Astrocyte (in vitro differentiated cells and primary cell): Measurements from ENCODE around the gene IDI2. TPM values are rescaled to one million over a fixed set of nuclear protein-coding genes. Genes with fewer than 3 reads are reported as not detected.

Experiments used
- DNase-seq: peaks from one replicate; pipeline ENCODE4 v3.0.0-alpha.2; 2010; ENCODE audit warnings: low read depth
- FAIRE-seq: peaks from 2 replicates; lab custom pipeline; 2011; peaks lifted over from hg19 to GRCh38; lab: Jason Lieb, UNC
- H2AFZ ChIP-seq: 2 replicates; pipeline ENCODE4 v1.6.0; 2012; ENCODE audit warnings: low read depth, low read length, inconsistent platforms
- H3K27ac ChIP-seq: 2 replicates; pipeline ENCODE4 v1.5.1; 2011; ENCODE audit warnings: low read depth, low read length, inconsistent platforms
- H3K27me3 ChIP-seq: 2 replicates; pipeline ENCODE4 v1.6.0; 2011; ENCODE audit warnings: low read length, inconsistent platforms; ENCODE audit not compliant: insufficient read depth
- H3K36me3 ChIP-seq: 2 replicates; pipeline ENCODE4 v1.5.1; 2011; ENCODE audit warnings: low read length, inconsistent platforms; ENCODE audit not compliant: insufficient read depth
- H3K4me1 ChIP-seq: 2 replicates; pipeline ENCODE4 v1.5.1; 2011; ENCODE audit warnings: low read length, inconsistent platforms; ENCODE audit not compliant: insufficient read depth
- H3K4me2 ChIP-seq: 2 replicates; pipeline ENCODE4 v1.6.0; 2012; ENCODE audit warnings: low read length, inconsistent platforms
- H3K4me3 ChIP-seq: 2 replicates; pipeline ENCODE4 v1.5.1; 2011; ENCODE audit warnings: low read depth, mild to moderate bottlenecking, low read length, inconsistent platforms; ENCODE audit not compliant: insufficient read depth
- H3K79me2 ChIP-seq: 2 replicates; pipeline ENCODE4 v1.6.0; 2012; ENCODE audit warnings: mild to moderate bottlenecking, low read length, inconsistent platforms; ENCODE audit not compliant: insufficient read depth
- H3K9ac ChIP-seq: 2 replicates; pipeline ENCODE4 v1.6.0; 2012; ENCODE audit warnings: mild to moderate bottlenecking, low read length, inconsistent platforms
- H3K9me3 ChIP-seq: 2 replicates; pipeline ENCODE4 v1.5.1; 2012; ENCODE audit warnings: low read depth, mild to moderate bottlenecking, low read length, inconsistent platforms; ENCODE audit not compliant: insufficient read depth
- H4K20me1 ChIP-seq: 2 replicates; pipeline ENCODE4 v1.6.0; 2012; ENCODE audit warnings: low read length, inconsistent platforms; ENCODE audit not compliant: insufficient read depth
- H3K27ac Mint-ChIP-seq: one replicate; pipeline ENCODE4 v1.8.0; 2021; ENCODE audit warnings: mild to moderate bottlenecking, mixed read lengths; ENCODE audit not compliant: unreplicated experiment
- H3K27me3 Mint-ChIP-seq: one replicate; pipeline ENCODE4 v1.8.0; 2021; ENCODE audit warnings: low read depth, mixed read lengths; ENCODE audit not compliant: unreplicated experiment
- H3K36me3 Mint-ChIP-seq: one replicate; pipeline ENCODE4 v1.8.0; 2021; ENCODE audit warnings: low read depth, mixed read lengths; ENCODE audit not compliant: unreplicated experiment
- H3K4me1 Mint-ChIP-seq: one replicate; pipeline ENCODE4 v1.8.0; 2021; ENCODE audit warnings: low read depth, mixed read lengths; ENCODE audit not compliant: unreplicated experiment
- H3K4me3 Mint-ChIP-seq: one replicate; pipeline ENCODE4 v1.8.0; 2021; ENCODE audit warnings: mild to moderate bottlenecking, moderate library complexity, mixed read lengths; ENCODE audit not compliant: unreplicated experiment
- H3K9me3 Mint-ChIP-seq: one replicate; pipeline ENCODE4 v1.8.0; 2021; ENCODE audit warnings: mild to moderate bottlenecking, mixed read lengths; ENCODE audit not compliant: unreplicated experiment
- EZH2 ChIP-seq: IDR thresholded peaks from 2 replicates; pipeline ENCODE4 v1.6.1; 2012; ENCODE audit warnings: mild to moderate bottlenecking, low read length, inconsistent platforms; ENCODE audit not compliant: insufficient read depth
- total RNA-seq: library from RNA; stranded (reverse); gene quantifications from 2 replicates; pipeline ENCODE4 v1.2.1, GENCODE V29; 2021
- TF ChIP-seq, protein P1 (sequence below): IDR thresholded peaks from 2 replicates; pipeline ENCODE4 v1.5.1; 2011; ENCODE audit warnings: low read depth, mild to moderate bottlenecking, inconsistent platforms, low read length, moderate library complexity; ENCODE audit not compliant: insufficient read depth

IDI2 gene
- total RNA-seq, 1 donor from 2014 or later = not detected

DNA sequence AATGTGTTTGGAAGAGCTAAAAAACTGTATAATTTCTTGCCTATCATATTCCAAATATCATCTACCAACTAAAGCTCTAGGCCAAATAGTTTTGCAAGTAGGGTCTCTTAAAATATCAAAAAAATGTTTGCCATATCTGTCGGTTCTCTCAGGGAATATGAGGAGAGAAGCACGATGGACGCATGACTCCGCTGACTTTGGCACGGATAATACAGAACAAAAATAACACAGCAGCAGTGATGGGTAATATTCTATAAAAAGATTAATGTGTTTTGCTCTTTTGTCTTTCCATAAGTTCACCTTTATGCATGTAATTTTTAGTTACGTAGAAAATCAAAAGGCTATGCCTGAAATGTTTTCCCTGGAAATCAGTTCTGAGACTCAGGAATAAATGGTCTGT is 919 bp upstream of the IDI2 start:
- H3K27me3 ChIP-seq = no peaks in the 10 kb centered on the region
- H3K9me3 Mint-ChIP-seq = no peaks in the 10 kb centered on the region
- H3K27ac Mint-ChIP-seq = no peak overlapping the region
- H3K4me2 ChIP-seq = no peak overlapping the region
- H3K4me1 ChIP-seq = no peaks in the 10 kb centered on the region
- no peak for FAIRE-seq
- no peaks in the 10 kb centered on the region for H3K27me3 Mint-ChIP-seq
- no peak overlapping the region for H3K9ac ChIP-seq
- no peaks in the 10 kb centered on the region for H3K4me1 Mint-ChIP-seq
- TF ChIP-seq, protein P1, sequence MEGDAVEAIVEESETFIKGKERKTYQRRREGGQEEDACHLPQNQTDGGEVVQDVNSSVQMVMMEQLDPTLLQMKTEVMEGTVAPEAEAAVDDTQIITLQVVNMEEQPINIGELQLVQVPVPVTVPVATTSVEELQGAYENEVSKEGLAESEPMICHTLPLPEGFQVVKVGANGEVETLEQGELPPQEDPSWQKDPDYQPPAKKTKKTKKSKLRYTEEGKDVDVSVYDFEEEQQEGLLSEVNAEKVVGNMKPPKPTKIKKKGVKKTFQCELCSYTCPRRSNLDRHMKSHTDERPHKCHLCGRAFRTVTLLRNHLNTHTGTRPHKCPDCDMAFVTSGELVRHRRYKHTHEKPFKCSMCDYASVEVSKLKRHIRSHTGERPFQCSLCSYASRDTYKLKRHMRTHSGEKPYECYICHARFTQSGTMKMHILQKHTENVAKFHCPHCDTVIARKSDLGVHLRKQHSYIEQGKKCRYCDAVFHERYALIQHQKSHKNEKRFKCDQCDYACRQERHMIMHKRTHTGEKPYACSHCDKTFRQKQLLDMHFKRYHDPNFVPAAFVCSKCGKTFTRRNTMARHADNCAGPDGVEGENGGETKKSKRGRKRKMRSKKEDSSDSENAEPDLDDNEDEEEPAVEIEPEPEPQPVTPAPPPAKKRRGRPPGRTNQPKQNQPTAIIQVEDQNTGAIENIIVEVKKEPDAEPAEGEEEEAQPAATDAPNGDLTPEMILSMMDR = no peak
- no peak for TF ChIP-seq EZH2
- H2AFZ ChIP-seq = no peak overlapping the region
- no peaks in the 10 kb centered on the region for H3K79me2 ChIP-seq
- H3K27ac ChIP-seq = no peak overlapping the region
- peaks cover 2% of the 10 kb centered on the region for H3K9me3 ChIP-seq
- no peaks in the 10 kb centered on the region for H4K20me1 ChIP-seq
- no peak overlapping the region for H3K4me3 Mint-ChIP-seq
- no peak overlapping the region for H3K4me3 ChIP-seq
- H3K36me3 Mint-ChIP-seq = peaks cover 11% of the 10 kb centered on the region
- no peak for DNase-seq
- no peaks in the 10 kb centered on the region for H3K36me3 ChIP-seq

DNA sequence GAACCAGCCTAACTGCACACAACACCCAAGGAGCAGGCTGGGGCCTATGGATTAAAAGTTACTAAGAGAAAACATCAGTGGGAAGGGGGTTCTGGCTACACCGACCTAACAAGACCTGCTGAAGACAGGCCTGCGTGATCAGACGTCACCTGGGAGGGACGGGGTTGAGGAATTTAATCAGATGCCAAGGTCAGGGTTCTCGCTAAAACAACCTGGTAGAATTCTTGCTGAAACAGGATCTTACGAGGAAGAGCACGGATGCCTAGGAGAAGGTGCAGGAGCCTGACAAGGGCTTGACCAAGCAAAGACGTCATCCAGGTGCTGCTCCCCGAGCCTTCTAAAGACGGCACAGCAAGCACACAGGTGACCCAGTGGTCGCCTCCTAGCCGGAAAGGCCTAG is 1.6 kb downstream of the IDI2 start:
- H3K27ac Mint-ChIP-seq = no peak overlapping the region
- FAIRE-seq = no peak
- H3K4me3 Mint-ChIP-seq = no peak overlapping the region
- no peak overlapping the region for H3K4me2 ChIP-seq
- no peak for DNase-seq
- no peak overlapping the region for H3K9ac ChIP-seq
- H3K4me1 Mint-ChIP-seq = no peaks in the 10 kb centered on the region
- no peaks in the 10 kb centered on the region for H3K27me3 ChIP-seq
- no peak overlapping the region for H3K27ac ChIP-seq
- peaks cover 2% of the 10 kb centered on the region for H3K9me3 ChIP-seq
- H3K4me1 ChIP-seq = no peaks in the 10 kb centered on the region
- no peaks in the 10 kb centered on the region for H3K9me3 Mint-ChIP-seq
- no peaks in the 10 kb centered on the region for H3K79me2 ChIP-seq
- H2AFZ ChIP-seq = no peak overlapping the region
- H3K27me3 Mint-ChIP-seq = no peaks in the 10 kb centered on the region
- no peaks in the 10 kb centered on the region for H4K20me1 ChIP-seq
- TF ChIP-seq, protein P1 = no peak
- no peak for TF ChIP-seq EZH2
- H3K4me3 ChIP-seq = no peak overlapping the region
- H3K36me3 ChIP-seq = peaks cover 9% of the 10 kb centered on the region
- peaks cover 15% of the 10 kb centered on the region for H3K36me3 Mint-ChIP-seq

DNA sequence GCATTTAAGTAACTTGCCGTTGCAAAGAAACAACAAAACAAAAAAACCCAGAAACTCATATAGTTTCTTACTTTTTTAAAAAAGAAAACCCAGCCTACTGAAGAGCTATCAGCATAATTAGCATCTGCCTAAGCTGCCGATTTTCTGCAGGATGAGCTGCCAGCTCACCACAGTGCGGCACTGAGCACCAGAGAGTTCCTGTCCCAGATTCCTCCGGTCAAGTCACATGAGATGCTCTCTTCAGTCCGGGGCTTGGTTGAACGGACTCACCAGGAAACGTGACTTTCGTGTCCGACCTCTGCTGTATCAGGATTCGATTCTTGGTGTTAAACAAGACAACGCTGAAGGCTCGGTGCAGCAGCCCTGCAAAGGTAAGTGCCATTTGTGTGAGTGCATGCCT is 3.2 kb downstream of the IDI2 start:
- Histone ChIP-seq H3K27me3 (no peaks in the 10 kb centered on the region), H4K20me1 (peaks cover 7% of the 10 kb centered on the region), H3K79me2 (no peaks in the 10 kb centered on the region), H3K9me3 (peaks cover 2% of the 10 kb centered on the region), H3K36me3 (peaks cover 18% of the 10 kb centered on the region), H3K9ac (no peak overlapping the region), H2AFZ (no peak overlapping the region), H3K4me3 (no peak overlapping the region), H3K27ac (no peak overlapping the region), H3K4me1 (no peaks in the 10 kb centered on the region), H3K4me2 (no peak overlapping the region)
- no peak for DNase-seq
- Mint-ChIP-seq H3K27ac (no peak overlapping the region), H3K9me3 (no peaks in the 10 kb centered on the region), H3K4me3 (no peak overlapping the region), H3K4me1 (no peaks in the 10 kb centered on the region), H3K27me3 (no peaks in the 10 kb centered on the region), H3K36me3 (peaks cover 19% of the 10 kb centered on the region)
- no peak for TF ChIP-seq EZH2
- TF ChIP-seq, protein P1 = no peak
- FAIRE-seq = no peak
